Activated naive CD8-positive, alpha-beta T cell (primary cell): ENCODE results near the gene GDPGP1.
"Not testable (repeated sequence)": the region's sequence is repeated elsewhere in the genome, so short reads cannot be mapped to it uniquely, and the experiment has no call there.

ENCODE experiments used
- H3K27ac Mint-ChIP-seq: one replicate; pipeline ENCODE4 v1.8.0; 2021; ENCODE audit warnings: mixed read lengths
- H3K27me3 Mint-ChIP-seq: one replicate; pipeline ENCODE4 v1.8.0; 2021; ENCODE audit warnings: mixed read lengths
- H3K36me3 Mint-ChIP-seq: one replicate; pipeline ENCODE4 v1.8.0; 2021; ENCODE audit warnings: mixed read lengths
- H3K4me1 Mint-ChIP-seq: one replicate; pipeline ENCODE4 v1.8.0; 2021; ENCODE audit warnings: low read depth, mixed read lengths
- H3K4me3 Mint-ChIP-seq: one replicate; pipeline ENCODE4 v1.8.0; 2021; ENCODE audit warnings: mild to moderate bottlenecking, mixed read lengths
- H3K9me3 Mint-ChIP-seq: one replicate; pipeline ENCODE4 v1.8.0; 2021; ENCODE audit warnings: low read depth, mixed read lengths

The GDPGP1 gene, protein sequence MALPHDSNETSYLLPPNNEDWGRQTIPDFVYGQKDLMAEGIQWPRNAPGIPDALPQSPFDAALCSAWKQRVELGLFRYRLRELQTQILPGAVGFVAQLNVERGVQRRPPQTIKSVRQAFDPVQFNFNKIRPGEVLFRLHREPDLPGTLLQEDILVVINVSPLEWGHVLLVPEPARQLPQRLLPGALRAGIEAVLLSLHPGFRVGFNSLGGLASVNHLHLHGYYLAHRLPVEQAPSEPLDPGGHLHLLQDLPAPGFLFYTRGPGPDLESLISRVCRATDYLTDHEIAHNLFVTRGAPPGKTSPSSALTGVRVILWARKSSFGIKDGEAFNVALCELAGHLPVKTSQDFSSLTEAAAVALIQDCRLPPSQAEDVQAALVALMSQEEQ

DNA sequence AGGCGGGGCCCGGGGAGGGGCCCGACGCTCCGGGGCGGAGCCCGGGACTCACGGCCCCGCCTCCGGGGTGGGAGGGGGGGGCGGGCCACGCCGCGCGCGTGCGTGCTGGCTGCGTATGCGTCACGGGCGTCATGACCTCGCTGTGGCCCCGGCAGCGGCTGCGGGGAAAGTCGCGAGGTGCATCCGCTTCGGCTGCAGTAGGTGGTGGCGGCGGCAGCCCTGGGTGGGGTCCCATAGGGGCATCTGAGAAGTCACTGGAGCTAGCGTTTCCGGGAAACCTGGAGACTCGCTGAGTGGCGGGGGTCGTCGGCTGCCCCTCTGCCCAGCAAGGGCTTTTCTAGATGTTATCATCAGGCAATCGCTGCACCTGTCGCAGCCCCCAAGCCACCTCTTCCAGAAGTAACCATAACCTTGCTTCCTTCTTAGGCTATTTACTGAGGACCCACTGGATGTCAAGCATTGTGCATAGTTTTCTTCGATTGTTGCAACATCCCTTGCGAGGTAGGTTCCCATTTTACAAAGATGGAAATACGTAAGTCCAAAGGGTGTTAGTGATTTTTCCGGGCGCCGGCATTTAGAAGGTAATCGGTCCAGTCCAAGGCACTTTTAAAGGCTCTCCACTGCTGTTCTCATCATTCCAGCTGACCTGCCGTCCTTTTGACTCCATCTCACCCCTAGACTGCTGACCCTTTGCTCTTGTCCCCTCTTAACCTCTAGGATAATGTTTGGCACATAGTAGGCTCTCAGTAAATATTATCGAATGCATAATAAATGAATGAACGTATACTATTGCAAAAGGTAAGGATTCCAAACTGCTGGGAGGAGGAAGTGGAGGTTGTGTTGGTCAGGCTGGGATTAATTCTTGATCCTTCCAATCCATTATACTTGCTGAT lies at the start of gene GDPGP1:
Gene GDPGP1, plus strand, starts transcription at position 114 of the 893 bp plus-strand sequence. CDS start 6,700 bp downstream, outside the sequence.
- no peaks in the 10 kb centered on the region for H3K27me3 Mint-ChIP-seq

DNA sequence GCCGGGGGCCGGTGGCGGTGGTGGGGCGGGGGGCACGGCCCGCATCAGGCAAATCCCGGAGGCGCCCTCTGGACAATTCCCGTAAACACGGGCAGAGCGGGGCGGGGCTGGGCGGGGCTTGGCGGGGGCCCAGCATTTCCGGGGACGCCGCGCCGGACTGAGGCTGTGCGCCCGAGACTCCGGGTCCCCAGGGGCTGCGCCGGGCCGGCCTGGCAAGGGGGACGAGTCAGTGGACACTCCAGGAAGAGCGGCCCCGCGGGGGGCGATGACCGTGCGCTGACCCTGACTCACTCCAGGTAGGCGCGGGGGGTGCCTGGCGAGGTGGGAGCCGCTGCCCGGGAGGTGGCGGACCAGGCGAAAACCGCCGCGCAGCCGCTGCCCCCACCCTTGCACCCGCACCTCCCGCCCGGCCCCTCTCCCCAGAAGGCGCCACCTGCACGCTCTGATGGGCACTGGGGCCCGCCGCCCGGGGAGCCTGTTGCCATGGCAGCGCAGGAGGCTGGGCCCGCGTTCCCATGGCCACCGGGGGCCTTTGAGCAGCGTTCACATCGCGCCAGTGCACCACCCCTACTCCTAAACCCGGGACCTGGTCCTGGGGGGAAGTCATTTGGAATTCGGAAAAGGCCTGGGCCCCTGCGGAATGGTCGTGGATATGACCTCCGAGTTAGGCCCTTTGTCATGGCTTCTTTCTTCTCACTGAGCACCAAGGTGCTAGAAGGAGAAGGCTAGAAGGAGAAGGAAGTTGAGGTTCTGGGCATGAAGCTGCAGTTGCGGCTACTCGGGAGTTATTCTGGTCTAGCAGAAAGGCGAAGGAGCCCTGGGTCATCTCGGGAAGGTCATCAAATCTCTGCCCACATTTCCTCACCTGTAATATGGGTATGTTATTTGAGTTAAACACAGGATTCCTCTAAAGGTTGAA lies 49.0 kb upstream of the GDPGP1 start:
- peaks cover 11% of the 10 kb centered on the region for H3K4me1 Mint-ChIP-seq
- no peaks in the 10 kb centered on the region for H3K9me3 Mint-ChIP-seq
- H3K36me3 Mint-ChIP-seq = no peaks in the 10 kb centered on the region
- no peak overlapping the region for H3K27ac Mint-ChIP-seq
- peak overlapping the region; percentile 82 for H3K4me3 Mint-ChIP-seq
- H3K27me3 Mint-ChIP-seq = no peaks in the 10 kb centered on the region

More for the DNA sequence above, at the start of gene GDPGP1:
- H3K4me3 Mint-ChIP-seq = peak within 1 kb of the TSS; percentile 99
- H3K4me1 Mint-ChIP-seq = peaks cover 48% of the 10 kb centered on the region
- peak within 1 kb of the TSS; percentile 95 for H3K27ac Mint-ChIP-seq
- peaks cover 14% of the 10 kb centered on the region for H3K36me3 Mint-ChIP-seq
- H3K9me3 Mint-ChIP-seq = no peaks in the 10 kb centered on the region

DNA sequence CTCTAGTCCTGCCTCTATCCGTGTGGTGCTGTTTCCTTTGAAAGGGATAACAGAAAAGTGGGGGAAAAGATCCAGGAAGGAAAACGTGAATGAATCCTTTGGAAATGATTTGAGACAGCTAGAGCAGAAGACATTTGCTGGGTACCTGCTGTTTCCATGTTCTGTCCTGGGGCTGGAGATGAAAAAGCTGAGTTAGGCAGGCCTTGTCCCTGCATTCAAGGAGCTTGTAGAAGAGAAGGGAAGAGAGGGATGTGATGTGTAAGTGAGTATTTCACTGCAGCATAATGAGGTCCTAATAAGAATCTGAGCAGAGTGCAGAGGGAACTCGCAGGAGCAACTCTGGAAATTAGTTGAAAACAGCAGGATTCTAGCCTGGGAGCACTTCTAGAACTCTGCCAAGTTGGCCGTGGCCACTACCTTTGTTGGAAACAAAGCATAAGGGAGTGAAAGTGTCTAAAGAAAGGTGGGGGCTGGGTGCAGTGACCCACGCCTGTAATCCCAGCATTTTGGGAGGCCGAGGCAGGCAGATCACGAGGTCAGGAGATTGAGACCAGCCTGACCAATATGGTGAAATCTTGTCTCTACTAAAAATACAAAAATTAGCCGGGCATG lies 46.6 kb upstream of the GDPGP1 start:
- Mint-ChIP-seq H3K27ac (no peak overlapping the region), H3K4me3 (no peak overlapping the region), H3K36me3 (no peaks in the 10 kb centered on the region), H3K9me3 (no peaks in the 10 kb centered on the region), H3K27me3 (no peaks in the 10 kb centered on the region), H3K4me1 (peaks cover 19% of the 10 kb centered on the region)

DNA sequence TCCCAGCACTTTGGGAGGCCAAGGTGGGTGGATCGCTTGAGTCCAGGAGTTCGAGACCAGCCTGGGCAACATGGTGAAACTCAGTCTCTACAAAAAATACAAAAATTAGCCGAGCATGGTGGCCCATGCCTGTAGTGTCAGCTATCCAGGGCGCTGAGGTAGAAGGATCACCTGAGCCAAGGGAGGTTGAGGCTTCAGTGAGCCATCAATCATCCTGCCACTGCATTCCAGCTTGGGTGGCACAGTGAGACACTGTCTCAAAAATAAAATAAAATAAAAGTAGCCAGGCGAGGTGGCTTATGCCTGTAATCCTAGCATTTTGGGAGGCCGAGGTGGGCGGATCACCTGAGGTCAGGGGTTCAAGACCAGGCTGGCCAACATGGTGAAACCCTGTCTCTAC lies 45.9 kb upstream of the GDPGP1 start:
- not testable (repeated sequence) for H3K27ac Mint-ChIP-seq, H3K9me3 Mint-ChIP-seq, H3K4me3 Mint-ChIP-seq, H3K36me3 Mint-ChIP-seq, H3K27me3 Mint-ChIP-seq
- H3K4me1 Mint-ChIP-seq = peaks cover 26% of the 10 kb centered on the region

DNA sequence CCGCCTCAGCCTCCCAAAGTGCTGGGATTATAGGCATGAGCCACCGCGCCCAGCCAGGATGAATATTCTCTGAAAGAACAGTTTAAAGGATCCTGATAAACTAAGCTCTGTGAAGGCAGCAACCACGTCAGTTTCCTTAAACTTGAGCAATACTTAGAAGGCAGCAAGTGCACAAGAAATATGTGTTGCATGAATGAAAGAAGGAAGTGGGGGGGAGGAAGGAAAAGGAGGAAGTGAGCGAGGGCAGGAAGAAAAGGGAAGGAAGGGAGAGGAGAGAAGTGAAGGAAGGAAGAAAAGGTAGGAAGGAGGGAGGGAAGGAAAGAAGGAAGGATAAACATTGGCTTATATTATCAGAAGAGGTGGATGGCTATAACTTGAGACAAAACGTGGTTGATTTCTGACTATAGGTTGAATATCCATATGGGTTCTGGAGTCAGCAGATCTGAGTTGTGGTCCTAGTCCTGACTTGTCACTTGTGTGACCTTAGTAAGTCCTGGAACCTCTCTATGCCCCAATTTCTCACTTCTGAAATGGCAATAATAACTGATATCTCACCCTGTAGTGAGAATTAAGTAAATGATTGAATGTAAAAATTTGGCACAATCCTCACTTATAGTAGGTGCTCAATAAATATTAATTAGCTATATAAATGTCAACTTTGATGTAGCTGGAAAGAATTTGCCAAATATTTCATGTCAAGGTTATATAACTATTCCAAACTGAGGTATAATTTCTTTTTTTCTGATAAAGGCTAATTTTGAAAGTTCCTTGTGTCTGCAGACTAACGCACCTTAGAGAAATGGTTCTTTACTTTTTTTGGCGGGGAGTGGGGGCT lies 44.9 kb upstream of the GDPGP1 start:
- Mint-ChIP-seq H3K4me1 (peaks cover 30% of the 10 kb centered on the region), H3K9me3 (no peaks in the 10 kb centered on the region), H3K27ac (no peak overlapping the region), H3K4me3 (no peak overlapping the region), H3K27me3 (no peaks in the 10 kb centered on the region), H3K36me3 (no peaks in the 10 kb centered on the region)

DNA sequence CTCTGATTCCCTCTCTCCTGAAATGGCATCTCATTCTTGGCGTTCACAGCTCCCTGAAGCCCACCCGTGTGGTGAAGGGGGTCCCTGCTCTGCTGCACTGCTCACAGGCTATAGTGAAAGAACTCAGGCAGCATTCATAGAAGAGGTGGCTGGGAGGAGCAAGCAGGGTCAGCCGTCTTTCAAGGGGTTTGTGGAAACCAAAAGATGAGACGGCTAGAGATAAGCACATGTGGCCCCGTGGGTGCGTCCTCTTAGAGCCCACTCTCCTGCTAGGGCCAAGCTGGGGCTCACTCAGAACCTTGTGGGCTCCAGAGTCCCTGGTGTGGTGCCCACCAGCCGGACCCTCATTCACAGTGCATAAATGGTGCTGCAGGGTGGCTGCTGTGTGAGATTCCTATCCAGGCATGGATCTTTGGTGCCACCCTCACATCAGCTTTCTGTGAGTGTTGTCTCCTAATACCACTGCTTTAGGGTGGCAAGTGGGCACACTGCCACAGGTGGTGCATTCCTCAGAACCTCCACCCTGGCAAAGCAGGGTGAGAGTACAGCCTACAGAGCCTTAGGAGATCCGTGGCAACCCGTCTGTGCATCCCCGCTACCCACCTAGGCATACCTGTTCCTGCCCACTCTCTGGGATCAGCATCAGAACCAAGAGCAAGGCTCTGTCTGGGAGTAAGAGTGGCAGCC lies 44.1 kb upstream of the GDPGP1 start:
- H3K27me3 Mint-ChIP-seq = no peaks in the 10 kb centered on the region
- H3K4me1 Mint-ChIP-seq = peaks cover 31% of the 10 kb centered on the region
- no peaks in the 10 kb centered on the region for H3K36me3 Mint-ChIP-seq
- H3K9me3 Mint-ChIP-seq = no peaks in the 10 kb centered on the region
- H3K27ac Mint-ChIP-seq = no peak overlapping the region
- H3K4me3 Mint-ChIP-seq = no peak overlapping the region

DNA sequence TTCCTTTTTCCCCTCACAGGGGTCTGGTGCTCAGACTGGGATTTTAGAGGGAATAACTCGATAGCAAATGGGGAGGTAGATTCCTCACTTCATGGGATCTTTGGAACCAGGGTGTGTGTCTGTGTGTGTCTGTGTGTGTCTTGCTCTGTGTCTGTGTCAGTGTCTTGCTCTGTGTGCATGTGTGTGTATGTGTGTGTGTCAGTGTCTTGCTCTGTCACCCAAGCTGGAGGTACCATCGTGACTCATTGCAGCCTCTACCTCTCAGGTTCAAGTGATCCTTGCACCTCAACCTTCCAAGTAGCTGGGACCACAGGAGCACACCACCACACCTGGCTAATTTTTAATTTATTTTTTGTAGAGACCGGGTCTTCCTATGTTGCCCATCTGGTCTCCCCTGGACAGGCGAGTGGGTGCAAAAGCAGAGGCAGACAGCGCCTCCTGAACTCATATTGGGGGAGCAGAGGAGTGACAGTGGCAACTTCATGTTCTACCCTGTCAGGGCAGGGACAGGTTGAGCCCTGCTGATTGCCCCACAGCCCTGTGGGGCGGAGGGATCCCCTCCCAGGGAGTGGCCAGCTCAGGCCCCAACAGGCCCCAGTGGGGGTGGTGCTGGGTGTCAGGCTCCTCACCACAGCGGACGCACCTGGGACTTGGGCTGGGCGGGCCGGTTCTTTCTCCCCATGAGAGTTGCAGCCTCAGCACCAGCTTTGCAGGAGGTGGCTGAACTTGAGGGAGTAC lies 43.2 kb upstream of the GDPGP1 start:
- Mint-ChIP-seq H3K4me3 (no peak overlapping the region), H3K27ac (no peak overlapping the region), H3K36me3 (no peaks in the 10 kb centered on the region), H3K27me3 (no peaks in the 10 kb centered on the region), H3K4me1 (peaks cover 26% of the 10 kb centered on the region), H3K9me3 (no peaks in the 10 kb centered on the region)

DNA sequence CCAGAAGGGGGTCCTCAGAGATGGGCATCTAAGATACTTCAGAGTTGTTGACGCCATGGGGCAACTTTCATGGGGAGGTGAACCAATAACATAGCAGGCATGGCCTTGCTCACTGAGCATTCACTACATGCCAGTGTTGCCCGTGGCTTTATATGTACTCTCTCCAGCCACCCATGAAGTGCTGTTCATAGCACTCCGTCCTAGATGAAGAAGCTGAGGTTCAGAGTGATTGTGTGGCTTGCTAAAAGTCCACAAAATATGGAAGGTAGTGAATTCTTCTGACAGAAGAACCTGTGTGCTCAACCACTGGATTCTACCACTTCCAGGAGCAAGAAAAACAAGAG lies 42.7 kb upstream of the GDPGP1 start:
- Mint-ChIP-seq H3K4me3 (no peak overlapping the region), H3K4me1 (peaks cover 26% of the 10 kb centered on the region), H3K27ac (no peak overlapping the region), H3K36me3 (no peaks in the 10 kb centered on the region), H3K9me3 (no peaks in the 10 kb centered on the region), H3K27me3 (no peaks in the 10 kb centered on the region)

DNA sequence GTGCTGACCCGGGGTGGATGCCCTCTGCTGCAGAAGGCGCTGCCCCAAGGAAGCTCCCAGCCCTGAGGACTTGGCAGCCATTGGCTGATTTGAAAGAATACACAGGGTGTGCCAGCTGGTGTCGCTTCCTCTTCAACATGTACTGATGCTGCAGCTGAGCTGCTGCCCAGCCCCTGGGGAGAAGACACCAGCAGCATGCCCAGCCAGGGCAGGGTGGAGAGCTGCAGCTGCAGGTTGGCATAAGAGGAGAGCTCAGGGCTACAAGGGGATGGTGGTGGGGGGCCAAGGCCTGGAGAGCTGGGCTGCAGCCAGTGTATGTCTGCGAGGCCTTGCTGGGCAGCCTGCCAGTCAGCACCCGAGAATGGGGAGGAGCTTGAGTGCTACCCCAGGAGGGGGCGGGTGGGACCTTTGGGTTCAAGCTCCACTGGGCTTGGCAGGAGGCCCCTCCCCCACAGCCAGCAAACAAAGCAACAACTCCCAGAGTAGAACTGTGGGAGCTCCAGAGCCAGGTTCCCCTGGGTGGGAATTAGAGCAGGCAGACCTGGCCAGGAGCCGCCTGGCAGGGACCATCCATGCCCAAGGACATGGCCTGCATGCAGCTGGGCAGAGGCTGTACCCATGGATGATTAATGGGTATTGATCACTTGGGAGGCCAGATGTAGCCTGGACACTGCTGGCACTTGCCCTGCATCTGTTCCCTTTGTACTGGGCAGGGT lies 42.1 kb upstream of the GDPGP1 start:
- H3K4me3 Mint-ChIP-seq = no peak overlapping the region
- H3K36me3 Mint-ChIP-seq = no peaks in the 10 kb centered on the region
- H3K27ac Mint-ChIP-seq = no peak overlapping the region
- peaks cover 26% of the 10 kb centered on the region for H3K4me1 Mint-ChIP-seq
- no peaks in the 10 kb centered on the region for H3K9me3 Mint-ChIP-seq
- no peaks in the 10 kb centered on the region for H3K27me3 Mint-ChIP-seq

DNA sequence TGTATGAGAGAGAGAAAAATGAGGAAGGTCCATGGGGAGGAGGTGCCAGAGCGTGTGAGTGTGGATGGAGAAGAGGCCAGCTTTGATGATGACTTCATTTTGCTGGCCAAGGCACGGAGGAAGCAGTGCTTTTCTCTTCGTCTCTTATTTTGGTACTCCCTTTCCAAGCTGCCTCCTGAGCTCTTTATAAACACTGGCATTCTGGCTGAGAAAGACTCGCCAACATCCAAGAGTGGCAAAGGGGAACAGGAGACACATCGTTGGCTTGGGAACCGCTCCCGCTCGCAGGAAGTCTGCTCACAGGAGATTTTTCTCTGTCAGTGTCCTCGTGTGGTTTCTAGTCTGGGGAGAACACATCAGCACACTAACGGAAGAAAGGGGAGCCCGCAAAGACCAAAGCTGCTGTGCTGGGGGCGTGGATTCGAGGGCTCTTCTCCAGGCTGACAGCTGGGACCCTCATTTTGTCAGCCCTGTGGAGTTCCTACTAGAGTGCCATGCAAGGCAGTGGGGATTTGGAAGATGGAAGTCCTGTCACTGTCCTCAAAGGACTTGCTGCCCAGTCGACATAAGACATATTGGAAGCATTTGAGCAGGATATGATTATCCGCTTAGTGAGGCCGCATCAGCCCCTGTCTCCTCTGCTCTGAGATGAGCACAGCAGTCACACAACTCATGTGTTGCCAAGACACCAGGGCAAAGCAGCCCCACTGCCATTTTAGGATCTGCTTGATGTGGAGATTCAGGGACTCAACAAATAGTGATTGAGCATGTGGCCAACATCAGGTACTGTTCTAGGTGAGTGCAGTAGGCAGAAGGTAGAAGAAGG lies 40.8 kb upstream of the GDPGP1 start:
- H3K4me1 Mint-ChIP-seq = peaks cover 26% of the 10 kb centered on the region
- H3K4me3 Mint-ChIP-seq = peak overlapping the region; percentile 33
- H3K9me3 Mint-ChIP-seq = no peaks in the 10 kb centered on the region
- H3K27me3 Mint-ChIP-seq = no peaks in the 10 kb centered on the region
- no peaks in the 10 kb centered on the region for H3K36me3 Mint-ChIP-seq
- H3K27ac Mint-ChIP-seq = peak overlapping the region; percentile 35

DNA sequence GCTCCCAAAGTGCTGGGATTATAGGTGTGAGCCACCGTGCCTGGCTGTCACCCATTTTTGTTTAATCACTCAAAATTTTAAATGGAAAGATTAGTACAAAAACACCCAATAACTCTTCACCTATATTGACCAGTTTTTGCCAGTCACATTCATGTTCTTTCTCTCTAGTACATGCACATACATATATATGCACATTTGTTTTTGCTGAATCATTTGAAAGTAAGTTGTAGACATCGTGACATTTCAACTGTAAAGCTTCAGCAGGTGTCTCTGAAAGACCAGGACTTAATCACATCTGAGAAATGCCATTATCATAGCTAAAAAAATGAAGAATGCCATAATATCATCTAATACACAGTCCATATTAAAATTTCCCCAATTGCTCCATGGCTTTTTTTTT lies 39.4 kb upstream of the GDPGP1 start:
- peaks cover 28% of the 10 kb centered on the region for H3K4me1 Mint-ChIP-seq
- H3K36me3 Mint-ChIP-seq = no peaks in the 10 kb centered on the region
- H3K27ac Mint-ChIP-seq = no peak overlapping the region
- H3K27me3 Mint-ChIP-seq = no peaks in the 10 kb centered on the region
- no peaks in the 10 kb centered on the region for H3K9me3 Mint-ChIP-seq
- no peak overlapping the region for H3K4me3 Mint-ChIP-seq
